OCI-M1 (cell line): ENCODE results near the gene CNTNAP2.
"Not testable (repeated sequence)": the region's sequence is repeated elsewhere in the genome, so short reads cannot be mapped to it uniquely, and the experiment has no call there.

ENCODE experiments used
- DNase-seq: peaks from one replicate; lab custom pipeline; 2025; lab: John Stamatoyannopoulos, UW

The CNTNAP2 gene

GRCh38 chr7:147771344-147771743, 1654.7 kb downstream of the CNTNAP2 start:
- peak; percentile 5 for DNase-seq

- DNase-seq = peak; percentile 27
Measured at GRCh38 chr7:147774461-147774860, 1657.9 kb downstream of the CNTNAP2 start.

- peak; percentile 63 for DNase-seq
Measured at GRCh38 chr7:147775516-147776284, 1659.1 kb downstream of the CNTNAP2 start.

DNA sequence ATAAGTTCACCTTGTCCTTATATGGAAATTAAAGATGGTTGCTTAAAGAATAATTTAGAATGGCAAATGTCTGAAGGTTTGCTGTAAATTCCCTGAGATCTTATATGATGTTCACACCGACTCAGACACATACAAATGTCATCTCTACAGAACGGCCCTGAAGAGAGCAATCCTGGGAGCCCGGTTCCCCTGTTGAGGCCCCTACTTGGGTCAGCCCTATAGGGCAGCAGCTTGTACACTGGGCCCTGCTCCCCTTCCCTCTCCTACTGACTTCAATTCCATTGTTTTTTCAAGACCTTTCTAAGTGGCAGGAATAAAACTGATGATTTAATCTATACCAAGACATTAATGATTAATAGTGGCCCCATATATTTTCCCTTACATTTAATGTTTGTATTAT, 1660.7 kb downstream of the CNTNAP2 start:
- no peak for DNase-seq

DNA sequence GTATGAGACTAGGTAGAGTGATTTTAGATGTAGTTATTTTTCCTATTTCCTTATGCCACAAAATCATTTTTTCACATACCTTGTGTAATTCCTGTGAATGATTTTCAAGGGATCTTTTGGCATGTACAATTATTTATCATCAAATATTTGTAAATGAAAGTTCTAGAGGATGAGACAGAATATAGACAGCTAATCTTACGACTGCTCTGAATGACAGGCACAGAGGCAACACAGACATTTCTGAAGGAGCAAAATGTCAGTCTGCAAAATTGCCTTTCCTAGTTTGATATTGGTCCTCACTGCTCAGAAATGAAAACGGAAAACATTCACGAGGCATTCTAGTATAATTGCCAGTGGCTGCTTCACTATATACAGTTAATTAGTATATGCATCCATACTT, 1663.3 kb downstream of the CNTNAP2 start:
- no peak for DNase-seq

DNA sequence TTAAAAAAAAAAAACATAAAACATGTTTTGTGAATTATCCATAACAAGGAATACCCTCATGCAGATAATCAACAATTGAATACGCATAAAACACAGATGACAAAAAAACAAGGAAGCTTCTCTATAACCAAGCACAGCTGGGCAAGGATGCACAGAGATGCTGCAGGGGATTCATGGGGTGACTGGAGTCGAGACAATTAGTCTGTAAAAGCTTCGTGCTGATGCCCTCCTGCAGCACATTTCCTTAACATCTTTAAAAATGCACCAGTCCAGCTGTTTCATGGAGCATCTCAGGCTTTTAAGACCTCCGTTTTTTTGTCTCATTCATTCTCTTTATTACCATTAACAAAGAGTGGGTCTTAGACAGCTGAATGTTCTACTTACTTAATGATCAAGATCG, 1680.0 kb downstream of the CNTNAP2 start:
- DNase-seq = no peak

GRCh38 chr7:147798001-147798400, 1681.4 kb downstream of the CNTNAP2 start:
- DNase-seq = no peak

GRCh38 chr7:147801762-147802161, 1685.2 kb downstream of the CNTNAP2 start:
- DNase-seq = not testable (repeated sequence)

GRCh38 chr7:147803151-147803550, 1686.5 kb downstream of the CNTNAP2 start:
- no peak for DNase-seq

GRCh38 chr7:147803606-147804005, 1687.0 kb downstream of the CNTNAP2 start:
- DNase-seq = peak; percentile 81

DNA sequence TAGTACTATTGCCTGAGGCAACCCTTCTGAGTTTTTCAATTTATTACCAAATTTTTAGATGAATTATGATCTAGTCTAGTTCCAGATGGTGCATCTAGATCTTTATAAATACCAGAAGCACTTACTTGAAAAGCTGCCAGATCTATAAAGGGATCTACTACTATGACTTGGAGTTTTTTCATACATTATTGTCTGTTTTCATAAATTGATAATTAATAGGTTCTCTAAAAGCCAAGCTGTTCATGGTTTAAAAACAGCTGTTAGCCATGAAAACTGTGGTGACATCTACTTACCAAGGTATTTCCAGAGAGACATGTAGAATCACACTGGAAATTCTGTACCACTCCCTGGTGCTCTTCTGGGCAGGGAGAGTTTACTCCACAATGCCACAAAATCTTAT, 1687.4 kb downstream of the CNTNAP2 start:
- DNase-seq = peak; percentile 6

DNA sequence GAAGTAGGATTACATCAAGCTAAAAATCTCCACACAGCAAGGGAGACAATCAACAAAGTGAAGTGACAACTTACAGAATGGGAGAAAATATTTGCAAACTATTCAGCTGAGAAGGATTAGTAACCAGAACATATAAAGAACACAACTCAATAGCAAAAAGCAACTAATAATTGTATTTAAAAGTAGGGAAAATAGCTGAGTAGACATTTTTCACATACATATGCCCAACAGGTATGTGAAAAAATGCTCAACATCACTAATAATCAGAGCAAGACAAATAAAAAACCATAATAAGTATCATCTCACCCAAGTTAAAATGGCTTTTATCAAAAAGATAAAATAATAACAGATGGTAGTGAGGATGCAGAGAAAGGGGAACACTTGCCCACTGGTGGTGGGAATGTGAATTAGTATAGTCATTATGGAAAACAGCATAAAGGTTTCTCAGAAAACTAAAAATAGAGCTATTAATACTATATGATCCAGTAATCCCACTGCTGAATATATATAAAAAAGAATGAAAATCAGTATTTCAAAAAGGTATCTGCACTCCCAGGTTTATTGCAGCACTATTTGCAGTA, 1689.5 kb downstream of the CNTNAP2 start:
- DNase-seq = no peak

GRCh38 chr7:147809786-147810185, 1693.2 kb downstream of the CNTNAP2 start:
- DNase-seq = no peak

DNA sequence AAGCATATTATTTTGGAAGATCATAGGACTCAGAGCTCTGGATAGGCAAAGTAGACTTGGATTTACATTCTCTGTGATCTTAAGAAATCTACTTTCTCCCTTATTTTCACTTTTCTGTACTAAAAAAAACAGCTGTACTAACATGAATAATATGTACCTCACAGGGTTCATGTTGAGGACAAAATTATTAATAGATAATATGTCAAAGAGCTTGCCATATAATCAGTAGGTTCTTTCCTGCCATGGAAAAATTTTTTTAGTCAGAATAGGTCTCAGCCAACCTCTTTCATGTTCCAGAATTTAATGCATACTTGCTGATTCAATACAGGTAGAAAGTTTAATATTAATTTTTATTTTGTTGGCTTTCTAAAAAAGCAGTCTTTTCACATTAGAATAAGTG, 1693.7 kb downstream of the CNTNAP2 start:
- DNase-seq = no peak

- no peak for DNase-seq
Measured at GRCh38 chr7:147811923-147812322, 1695.3 kb downstream of the CNTNAP2 start.

DNA sequence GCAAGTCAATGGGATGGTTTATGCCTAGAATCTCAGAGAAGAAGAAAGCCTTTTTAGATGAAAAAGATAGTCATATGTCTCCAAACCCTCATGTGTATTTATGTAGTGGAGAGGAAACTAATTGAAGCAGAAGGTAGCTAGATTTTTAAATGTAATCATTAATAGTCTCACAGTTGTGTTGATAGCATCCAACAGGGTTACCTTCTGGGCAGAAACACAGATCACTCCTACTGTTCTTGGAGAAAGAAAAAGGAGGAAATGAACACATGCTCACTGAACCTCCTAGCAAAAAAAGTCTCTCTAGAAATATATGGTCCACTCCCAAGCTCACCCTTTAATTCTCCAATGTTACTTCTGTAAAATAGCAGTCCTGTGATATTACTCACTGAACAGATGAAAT, 1696.7 kb downstream of the CNTNAP2 start:
- DNase-seq = no peak

DNA sequence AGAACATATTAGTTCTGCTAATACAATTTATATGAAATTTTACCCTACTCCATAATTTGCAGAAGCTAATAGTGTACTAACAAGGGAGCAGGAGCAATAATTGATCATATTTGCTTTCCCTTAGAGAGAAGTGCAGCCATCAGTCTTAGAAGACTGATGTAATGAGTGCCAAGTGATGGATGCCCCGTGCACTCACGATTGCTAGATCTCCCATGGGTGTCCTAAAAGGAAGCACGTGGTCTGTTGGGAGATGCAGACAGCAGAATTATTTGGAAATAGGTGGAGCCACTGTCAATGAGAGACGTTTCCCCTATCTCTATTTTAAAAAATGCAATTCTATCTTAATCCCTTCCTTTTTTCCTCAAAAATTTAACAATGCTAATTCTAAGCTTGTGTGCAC, 1701.7 kb downstream of the CNTNAP2 start:
- no peak for DNase-seq

- no peak for DNase-seq
Measured at GRCh38 chr7:147824671-147825070, 1708.1 kb downstream of the CNTNAP2 start.

DNA sequence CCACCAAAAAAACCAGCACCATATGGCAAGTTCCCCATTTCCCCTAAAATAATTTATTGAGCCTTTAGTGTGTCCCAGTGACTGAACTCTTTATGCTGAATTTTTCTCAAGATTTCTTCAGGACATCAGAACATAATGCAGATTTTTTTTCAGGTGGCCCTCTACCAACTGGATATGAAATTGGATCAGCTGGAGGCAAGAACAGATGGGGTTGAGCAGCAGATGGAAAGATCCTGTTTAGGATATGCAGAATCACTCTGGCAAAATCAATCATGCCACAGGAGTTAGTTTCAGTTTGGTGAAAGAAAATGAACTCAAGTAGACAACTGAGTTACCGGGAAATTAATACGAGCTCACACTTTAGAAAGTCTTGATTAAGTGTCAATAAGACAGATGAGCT, 1712.4 kb downstream of the CNTNAP2 start:
- DNase-seq = no peak

GRCh38 chr7:147833557-147833956, 1717.0 kb downstream of the CNTNAP2 start:
- DNase-seq = peak; percentile 28

DNA sequence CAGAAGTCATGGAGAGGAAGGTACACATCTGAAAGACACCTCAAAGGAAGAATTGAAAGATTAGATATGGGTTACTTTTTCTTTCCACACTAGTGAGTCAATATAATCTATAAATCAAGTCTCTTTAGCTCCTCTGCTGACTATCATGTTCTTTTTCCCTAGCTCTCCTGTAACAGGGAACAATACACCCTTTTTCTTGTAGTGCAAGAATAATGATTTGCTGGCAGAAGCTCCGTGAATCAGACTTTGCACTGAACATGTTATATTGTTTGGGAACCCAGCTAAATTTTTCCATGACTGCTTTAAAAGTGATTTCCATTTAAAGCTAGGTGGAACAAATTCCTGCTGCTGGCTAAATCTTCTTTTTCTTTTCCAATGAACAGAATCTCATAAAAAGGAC, 1717.4 kb downstream of the CNTNAP2 start:
- DNase-seq = no peak

- DNase-seq = no peak
Measured at GRCh38 chr7:147852833-147853232, 1736.2 kb downstream of the CNTNAP2 start.

- no peak for DNase-seq
Measured at GRCh38 chr7:147857152-147858140, 1740.8 kb downstream of the CNTNAP2 start.
